HEK293 (cell line): ENCODE results near the gene KRT80.

Experiments used
- CTCF ChIA-PET: fragments of 350-600 bp; formaldehyde crosslinking; extraction: SDS; loops from one replicate; lab custom pipeline; 2021; ENCODE audit warnings: antibody characterized with exemption; lab: Yijun Ruan, JAX
- POLR2A ChIA-PET: fragments of 300-600 bp; formaldehyde crosslinking; extraction: SDS; loops from one replicate; lab custom pipeline; 2020; ENCODE audit warnings: antibody characterized with exemption, inconsistent platforms; lab: Yijun Ruan, JAX
- H3K27ac ChIP-seq: fragments of 200-500 bp; sonication (Bioruptor generic); 2 replicates; pipeline ENCODE4 v1.5.1; 2014; ENCODE audit warnings: low read depth, low read length, control low read depth, inconsistent platforms; ENCODE audit errors: extremely low read depth
- H3K36me3 ChIP-seq, 2 experiments: fragments of 200-500 bp in 1 of 2; sonication (Bioruptor generic) in 1 of 2; 1 replicate in 1 of 2; 2 replicates in 1 of 2; pipeline ENCODE4 v1.5.1; 2014 to 2017; ENCODE audit warnings: inconsistent platforms in 2 of 2, low read length in 2 of 2; ENCODE audit not compliant: control insufficient read depth in 2 of 2, insufficient read depth in 1 of 2
- H3K4me1 ChIP-seq: fragments of 200-500 bp; sonication (Bioruptor generic); 2 replicates; pipeline ENCODE4 v1.5.1; 2014; ENCODE audit warnings: mild to moderate bottlenecking, low read length, inconsistent platforms; ENCODE audit not compliant: control insufficient read depth, insufficient read depth
- H3K4me3 ChIP-seq: 2 replicates; pipeline ENCODE4 v1.5.1; 2011; ENCODE audit warnings: low read depth, mild to moderate bottlenecking, control low read depth, low read length, moderate library complexity
- H3K9me3 ChIP-seq: fragments of 200-500 bp; sonication (Bioruptor generic); 2 replicates; pipeline ENCODE4 v1.5.1; 2014; ENCODE audit warnings: low read depth, low read length, inconsistent platforms; ENCODE audit not compliant: control insufficient read depth, insufficient read depth
- EGR2 ChIP-seq: fragments of 450-650 bp; formaldehyde crosslinking; IDR thresholded peaks from 2 replicates; pipeline ENCODE4 v1.5.1; 2016; ENCODE audit warnings: low read depth, missing biosample characterization, missing genetic modification characterization
- KLF10 ChIP-seq: fragments of 450-650 bp; IDR thresholded peaks from 2 replicates; pipeline ENCODE4 v1.5.1; 2018; ENCODE audit warnings: missing biosample characterization, mild to moderate bottlenecking, missing genetic modification characterization
- KLF16 ChIP-seq: fragments of 450-650 bp; formaldehyde crosslinking; IDR thresholded peaks from 2 replicates; pipeline ENCODE4 v1.5.1; 2017; ENCODE audit warnings: missing biosample characterization, missing genetic modification characterization
- SALL2 ChIP-seq: fragments of 450-650 bp; formaldehyde crosslinking; IDR thresholded peaks from 2 replicates; pipeline ENCODE4 v1.5.0; 2017; ENCODE audit warnings: missing biosample characterization, mild to moderate bottlenecking, missing genetic modification characterization, borderline replicate concordance
- SCRT1 ChIP-seq: fragments of 450-650 bp; formaldehyde crosslinking; IDR thresholded peaks from 2 replicates; pipeline ENCODE4 v1.5.1; 2016; ENCODE audit warnings: missing biosample characterization, missing genetic modification characterization, borderline replicate concordance
- SP3 ChIP-seq: fragments of 450-650 bp; formaldehyde crosslinking; IDR thresholded peaks from 2 replicates; pipeline ENCODE4 v1.5.1; 2016; ENCODE audit warnings: missing biosample characterization, missing genetic modification characterization
- ZFP69B ChIP-seq: fragments of 450-650 bp; formaldehyde crosslinking; IDR thresholded peaks from 2 replicates; pipeline ENCODE4 v1.5.1; 2016; ENCODE audit warnings: missing biosample characterization, missing genetic modification characterization
- ZNF114 ChIP-seq: fragments of 450-650 bp; formaldehyde crosslinking; IDR thresholded peaks from 2 replicates; pipeline ENCODE4 v1.5.0; 2017; ENCODE audit warnings: missing biosample characterization, missing genetic modification characterization
- ZNF133 ChIP-seq: fragments of 450-650 bp; formaldehyde crosslinking; IDR thresholded peaks from 2 replicates; pipeline ENCODE4 v1.5.1; 2016; ENCODE audit warnings: missing biosample characterization, missing genetic modification characterization
- ZNF157 ChIP-seq: fragments of 450-650 bp; formaldehyde crosslinking; IDR thresholded peaks from 2 replicates; pipeline ENCODE4 v1.5.1; 2016; ENCODE audit warnings: missing biosample characterization, missing genetic modification characterization
- ZNF174 ChIP-seq: fragments of 450-650 bp; formaldehyde crosslinking; IDR thresholded peaks from 2 replicates; pipeline ENCODE4 v1.5.0; 2017; ENCODE audit warnings: missing biosample characterization, mild to moderate bottlenecking, missing genetic modification characterization
- ZNF596 ChIP-seq: fragments of 450-650 bp; IDR thresholded peaks from 2 replicates; pipeline ENCODE4 v1.5.0; 2018; ENCODE audit warnings: missing biosample characterization, mild to moderate bottlenecking, missing genetic modification characterization, moderate library complexity
- ZNF629 ChIP-seq: fragments of 450-650 bp; formaldehyde crosslinking; IDR thresholded peaks from 2 replicates; pipeline ENCODE4 v1.5.1; 2017; ENCODE audit warnings: missing biosample characterization, missing genetic modification characterization
- ZNF692 ChIP-seq: fragments of 450-650 bp; formaldehyde crosslinking; IDR thresholded peaks from 2 replicates; pipeline ENCODE4 v1.5.1; 2016; ENCODE audit warnings: missing biosample characterization, missing genetic modification characterization
- ZNF701 ChIP-seq: fragments of 450-650 bp; formaldehyde crosslinking; IDR thresholded peaks from 2 replicates; pipeline ENCODE4 v1.5.1; 2016; ENCODE audit warnings: missing biosample characterization, missing genetic modification characterization
- ZNF747 ChIP-seq: fragments of 450-650 bp; formaldehyde crosslinking; IDR thresholded peaks from 2 replicates; pipeline ENCODE4 v1.5.1; 2016; ENCODE audit warnings: missing biosample characterization, missing genetic modification characterization
- ZNF837 ChIP-seq: fragments of 450-650 bp; formaldehyde crosslinking; IDR thresholded peaks from 2 replicates; pipeline ENCODE4 v1.5.1; 2016; ENCODE audit warnings: missing biosample characterization, missing genetic modification characterization
- ZSCAN16 ChIP-seq: fragments of 450-650 bp; formaldehyde crosslinking; IDR thresholded peaks from 2 replicates; pipeline ENCODE4 v1.5.1; 2016; ENCODE audit warnings: missing biosample characterization, missing genetic modification characterization
- TF ChIP-seq, protein P1 (sequence below): fragments of 450-650 bp; formaldehyde crosslinking; IDR thresholded peaks from 2 replicates; pipeline ENCODE4 v1.5.1; 2017; ENCODE audit warnings: missing biosample characterization, missing genetic modification characterization
- TF ChIP-seq, protein P2 (sequence below): fragments of 450-650 bp; formaldehyde crosslinking; IDR thresholded peaks from 2 replicates; pipeline ENCODE4 v1.5.1; 2017; ENCODE audit warnings: missing biosample characterization, missing genetic modification characterization
- TF ChIP-seq, protein P3 (sequence below): fragments of 450-650 bp; formaldehyde crosslinking; IDR thresholded peaks from 2 replicates; pipeline ENCODE4 v1.5.1; 2016; ENCODE audit warnings: missing biosample characterization, missing genetic modification characterization, borderline replicate concordance

Gene KRT80

GRCh38 chr12:52232674-52233461 is 41.1 kb upstream of the KRT80 start, which contains the start of gene KRT7:
Gene KRT7, plus strand, starts transcription at chr12:52233243. Its CDS starts 54 bp downstream, at chr12:52233297.
- Histone ChIP-seq H3K36me3 (no peaks in the 10 kb centered on the region), H3K4me3 (no peak within 1 kb of the TSS), H3K27ac (no peak within 1 kb of the TSS), H3K9me3 (no peaks in the 10 kb centered on the region), H3K4me1 (no peaks in the 10 kb centered on the region)
- CTCF ChIA-PET = interaction anchor here (0.6 kb wide), 3 partner anchors 12 to 861 kb away, joined by 3 read pairs; no protein-coding TSS in a partner anchor
- POLR2A ChIA-PET = no interaction called here
- TF ChIP-seq KLF10 (tag by site-specific recombination) = no peak
- TF ChIP-seq ZNF157 (tag by site-specific recombination) = no peak

DNA sequence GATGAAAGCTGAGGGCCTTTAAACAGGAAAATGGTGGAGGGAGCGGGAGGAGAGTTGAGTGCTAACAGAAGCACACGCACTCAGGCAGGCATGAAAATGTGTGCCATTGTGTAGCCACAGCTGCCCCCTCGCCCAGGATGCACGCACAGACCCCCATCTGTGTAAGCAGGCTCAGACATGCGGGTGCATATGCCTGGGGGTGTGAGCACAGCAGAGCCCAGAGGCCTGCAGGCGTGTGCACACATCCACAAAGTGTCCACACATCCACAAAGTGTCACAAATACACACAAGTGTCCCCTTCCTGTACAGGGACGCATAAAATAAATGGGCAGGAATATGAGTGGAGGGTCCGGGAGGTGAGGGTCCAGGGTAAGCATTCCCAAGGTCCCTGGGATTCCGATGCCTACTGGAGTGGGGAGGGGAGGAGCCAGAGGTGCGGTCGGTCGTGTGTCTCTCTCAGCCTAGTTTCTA is 40.4 kb upstream of the KRT80 start:
- TF ChIP-seq ZNF701 (tag by site-specific recombination) = no peak
- TF ChIP-seq, protein P1, sequence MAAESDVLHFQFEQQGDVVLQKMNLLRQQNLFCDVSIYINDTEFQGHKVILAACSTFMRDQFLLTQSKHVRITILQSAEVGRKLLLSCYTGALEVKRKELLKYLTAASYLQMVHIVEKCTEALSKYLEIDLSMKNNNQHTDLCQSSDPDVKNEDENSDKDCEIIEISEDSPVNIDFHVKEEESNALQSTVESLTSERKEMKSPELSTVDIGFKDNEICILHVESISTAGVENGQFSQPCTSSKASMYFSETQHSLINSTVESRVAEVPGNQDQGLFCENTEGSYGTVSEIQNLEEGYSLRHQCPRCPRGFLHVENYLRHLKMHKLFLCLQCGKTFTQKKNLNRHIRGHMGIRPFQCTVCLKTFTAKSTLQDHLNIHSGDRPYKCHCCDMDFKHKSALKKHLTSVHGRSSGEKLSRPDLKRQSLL (tag by site-specific recombination) = no peak
- no peak for TF ChIP-seq KLF16 (tag by site-specific recombination)
- TF ChIP-seq ZNF837 (tag by site-specific recombination) = no peak
- no peak for TF ChIP-seq SCRT1
- no peak for TF ChIP-seq ZNF114 (tag by site-specific recombination)
- no peak for TF ChIP-seq SALL2 (tag by site-specific recombination)
- no peak for TF ChIP-seq ZNF629 (tag by site-specific recombination)
- no peaks in the 10 kb centered on the region for H3K9me3 ChIP-seq
- ChIA-PET POLR2A (no interaction called here), CTCF (interaction anchor here (0.6 to 1.1 kb wide), 3 partner anchors 11 to 110 kb away, joined by 3 read pairs; no protein-coding TSS in a partner anchor)
- no peaks in the 10 kb centered on the region for H3K4me1 ChIP-seq
- H3K4me3 ChIP-seq = no peak overlapping the region
- no peak overlapping the region for H3K27ac ChIP-seq
- no peaks in the 10 kb centered on the region for H3K36me3 ChIP-seq

DNA sequence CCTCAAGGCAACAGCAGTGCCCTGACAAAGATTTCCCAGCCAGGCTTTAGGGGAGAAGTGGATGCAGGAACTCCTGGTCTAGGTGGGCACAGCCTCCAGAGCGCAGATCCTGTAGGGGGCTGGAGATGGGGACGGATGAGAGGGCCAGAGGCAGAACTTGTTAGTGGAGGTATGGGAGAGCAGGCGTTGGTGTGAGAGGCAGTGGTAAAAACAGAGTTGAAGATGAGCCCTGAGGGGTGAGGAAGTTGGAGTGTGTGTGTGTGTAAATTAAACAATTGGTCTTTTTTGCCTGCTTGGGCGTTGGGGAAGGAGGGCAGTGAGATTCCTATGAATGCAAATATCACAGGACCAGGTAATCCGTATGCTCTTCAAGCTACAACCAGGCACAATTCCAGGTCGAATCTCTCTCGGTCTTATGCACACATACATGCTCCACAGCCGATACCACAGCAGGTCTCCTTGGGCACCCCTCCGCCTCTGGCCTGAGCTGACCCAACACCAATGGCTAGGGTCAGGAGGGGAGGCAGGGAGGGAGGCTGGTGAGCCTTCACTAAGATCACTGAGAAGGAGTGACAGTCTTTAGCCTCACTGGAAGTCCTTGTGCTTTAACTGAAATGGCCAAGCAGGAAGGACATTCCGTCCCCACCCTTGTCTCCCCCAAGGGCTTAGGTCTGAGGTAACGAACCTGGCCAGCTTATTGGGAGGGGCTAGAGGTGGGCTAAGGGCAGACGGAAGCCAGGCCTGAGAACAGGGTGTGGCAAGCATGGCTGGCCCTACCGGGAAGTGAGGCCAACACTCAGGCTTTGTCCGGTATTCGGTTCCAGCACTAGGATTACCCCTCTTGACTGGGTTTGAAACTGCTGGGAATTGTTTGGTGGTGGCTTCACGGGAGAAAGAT is 39.7 kb upstream of the KRT80 start:
- Histone ChIP-seq H3K4me3 (no peak overlapping the region), H3K9me3 (no peaks in the 10 kb centered on the region), H3K4me1 (no peaks in the 10 kb centered on the region), H3K36me3 (no peaks in the 10 kb centered on the region), H3K27ac (no peak overlapping the region)
- TF ChIP-seq ZNF133 (tag by site-specific recombination) = no peak
- no peak for TF ChIP-seq SP3 (tag by site-specific recombination)
- TF ChIP-seq, protein P2, sequence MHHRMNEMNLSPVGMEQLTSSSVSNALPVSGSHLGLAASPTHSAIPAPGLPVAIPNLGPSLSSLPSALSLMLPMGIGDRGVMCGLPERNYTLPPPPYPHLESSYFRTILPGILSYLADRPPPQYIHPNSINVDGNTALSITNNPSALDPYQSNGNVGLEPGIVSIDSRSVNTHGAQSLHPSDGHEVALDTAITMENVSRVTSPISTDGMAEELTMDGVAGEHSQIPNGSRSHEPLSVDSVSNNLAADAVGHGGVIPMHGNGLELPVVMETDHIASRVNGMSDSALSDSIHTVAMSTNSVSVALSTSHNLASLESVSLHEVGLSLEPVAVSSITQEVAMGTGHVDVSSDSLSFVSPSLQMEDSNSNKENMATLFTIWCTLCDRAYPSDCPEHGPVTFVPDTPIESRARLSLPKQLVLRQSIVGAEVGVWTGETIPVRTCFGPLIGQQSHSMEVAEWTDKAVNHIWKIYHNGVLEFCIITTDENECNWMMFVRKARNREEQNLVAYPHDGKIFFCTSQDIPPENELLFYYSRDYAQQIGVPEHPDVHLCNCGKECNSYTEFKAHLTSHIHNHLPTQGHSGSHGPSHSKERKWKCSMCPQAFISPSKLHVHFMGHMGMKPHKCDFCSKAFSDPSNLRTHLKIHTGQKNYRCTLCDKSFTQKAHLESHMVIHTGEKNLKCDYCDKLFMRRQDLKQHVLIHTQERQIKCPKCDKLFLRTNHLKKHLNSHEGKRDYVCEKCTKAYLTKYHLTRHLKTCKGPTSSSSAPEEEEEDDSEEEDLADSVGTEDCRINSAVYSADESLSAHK = no peak
- TF ChIP-seq ZNF692 (tag by site-specific recombination) = no peak
- TF ChIP-seq ZNF596 (tag by site-specific recombination) = no peak
- TF ChIP-seq EGR2 (tag by site-specific recombination) = no peak
- TF ChIP-seq ZFP69B (tag by site-specific recombination) = no peak
- no peak for TF ChIP-seq ZNF747 (tag by site-specific recombination)
- TF ChIP-seq ZSCAN16 = no peak
- TF ChIP-seq, protein P3, sequence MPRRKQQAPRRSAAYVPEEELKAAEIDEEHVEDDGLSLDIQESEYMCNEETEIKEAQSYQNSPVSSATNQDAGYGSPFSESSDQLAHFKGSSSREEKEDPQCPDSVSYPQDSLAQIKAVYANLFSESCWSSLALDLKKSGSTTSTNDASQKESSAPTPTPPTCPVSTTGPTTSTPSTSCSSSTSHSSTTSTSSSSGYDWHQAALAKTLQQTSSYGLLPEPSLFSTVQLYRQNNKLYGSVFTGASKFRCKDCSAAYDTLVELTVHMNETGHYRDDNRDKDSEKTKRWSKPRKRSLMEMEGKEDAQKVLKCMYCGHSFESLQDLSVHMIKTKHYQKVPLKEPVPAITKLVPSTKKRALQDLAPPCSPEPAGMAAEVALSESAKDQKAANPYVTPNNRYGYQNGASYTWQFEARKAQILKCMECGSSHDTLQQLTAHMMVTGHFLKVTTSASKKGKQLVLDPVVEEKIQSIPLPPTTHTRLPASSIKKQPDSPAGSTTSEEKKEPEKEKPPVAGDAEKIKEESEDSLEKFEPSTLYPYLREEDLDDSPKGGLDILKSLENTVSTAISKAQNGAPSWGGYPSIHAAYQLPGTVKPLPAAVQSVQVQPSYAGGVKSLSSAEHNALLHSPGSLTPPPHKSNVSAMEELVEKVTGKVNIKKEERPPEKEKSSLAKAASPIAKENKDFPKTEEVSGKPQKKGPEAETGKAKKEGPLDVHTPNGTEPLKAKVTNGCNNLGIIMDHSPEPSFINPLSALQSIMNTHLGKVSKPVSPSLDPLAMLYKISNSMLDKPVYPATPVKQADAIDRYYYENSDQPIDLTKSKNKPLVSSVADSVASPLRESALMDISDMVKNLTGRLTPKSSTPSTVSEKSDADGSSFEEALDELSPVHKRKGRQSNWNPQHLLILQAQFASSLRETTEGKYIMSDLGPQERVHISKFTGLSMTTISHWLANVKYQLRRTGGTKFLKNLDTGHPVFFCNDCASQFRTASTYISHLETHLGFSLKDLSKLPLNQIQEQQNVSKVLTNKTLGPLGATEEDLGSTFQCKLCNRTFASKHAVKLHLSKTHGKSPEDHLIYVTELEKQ = no peak
- no peak for TF ChIP-seq ZNF174
- ChIA-PET CTCF (interaction anchor here (0.6 to 1.1 kb wide), 3 partner anchors 9 to 109 kb away, joined by 3 read pairs; no protein-coding TSS in a partner anchor), POLR2A (no interaction called here)
